A549 (cell line): ENCODE measurements around the gene TCF7L1. TPM values are rescaled to one million over a fixed set of nuclear protein-coding genes. Genes with fewer than 3 reads are reported as not detected.

Experiments used
- ATAC-seq, 2 experiments: fragments of 200-7000 bp in 1 of 2; fragments of >200 bp in 1 of 2; cut with Nextera tagmentation in 1 of 2; cut with Tn5 transposase in 1 of 2; 3 replicates each; pipeline versions ENCODE4 v1.8.0 to v1.9.1; 2018 to 2020; ENCODE audit warnings: mild to moderate bottlenecking in 1 of 2, moderate library complexity in 1 of 2
- CTCF ChIA-PET: fragments of 300-600 bp; sonication (Branson Sonifier 250); formaldehyde crosslinking; extraction: SDS; loops from one replicate; lab custom pipeline; 2021; ENCODE audit warnings: antibody characterized with exemption, inconsistent platforms; lab: Yijun Ruan, JAX
- POLR2A ChIA-PET: fragments of 350-600 bp; formaldehyde crosslinking; extraction: SDS; loops from one replicate; lab custom pipeline; 2021; ENCODE audit warnings: antibody characterized with exemption, inconsistent platforms; lab: Yijun Ruan, JAX
- DNase-seq, 2 experiments: peaks; one replicate each; pipeline versions ENCODE4 v3.0.0 to v3.0.0-alpha.2; 2011 to 2016; ENCODE audit warnings: low read depth in 1 of 2, low spot score in 1 of 2
- FAIRE-seq: peaks from 2 replicates; lab custom pipeline; 2011; peaks lifted over from hg19 to GRCh38; lab: Jason Lieb, UNC
- H3K27ac ChIP-seq, 2 experiments: fragments of >200 bp; sonication (Bioruptor Twin); formaldehyde crosslinking; 3 replicates each; pipeline ENCODE4 v1.5.1; 2016 to 2017
- H3K4me1 ChIP-seq: fragments of >200 bp; sonication (Bioruptor Twin); formaldehyde crosslinking; 3 replicates; pipeline ENCODE4 v1.6.1; 2016
- H3K4me2 ChIP-seq: fragments of >200 bp; sonication (Bioruptor Twin); formaldehyde crosslinking; 3 replicates; pipeline ENCODE4 v1.6.1; 2016
- H3K4me3 ChIP-seq: fragments of >200 bp; sonication (Bioruptor Twin); formaldehyde crosslinking; 3 replicates; pipeline ENCODE4 v1.5.1; 2016
- H3K9me3 ChIP-seq: fragments of >200 bp; sonication (Bioruptor Twin); formaldehyde crosslinking; 3 replicates; pipeline ENCODE4 v1.6.1; 2016
- CBX8 ChIP-seq: fragments of 200-600 bp; sonication (generic); IDR thresholded peaks from 2 replicates; pipeline ENCODE4 v1.6.1; 2016
- CHD4 ChIP-seq: fragments of 200-600 bp; sonication (generic); IDR thresholded peaks from 2 replicates; pipeline ENCODE4 v1.6.1; 2016; ENCODE audit warnings: antibody characterized with exemption, mild to moderate bottlenecking, borderline replicate concordance
- EHMT2 ChIP-seq: fragments of 200-600 bp; sonication (generic); IDR thresholded peaks from 2 replicates; pipeline ENCODE4 v1.6.1; 2016; ENCODE audit warnings: antibody characterized with exemption, low read depth, mild to moderate bottlenecking, moderate library complexity
- EP300 ChIP-seq, 2 experiments: fragments of >200 bp; sonication (Bioruptor Twin); formaldehyde crosslinking; IDR thresholded peaks; 2 replicates in 1 of 2; 3 replicates in 1 of 2; pipeline ENCODE4 v1.6.1; 2016 to 2017
- ESRRA ChIP-seq: fragments of 150-350 bp; IDR thresholded peaks from 2 replicates; pipeline ENCODE4 v1.6.1; 2014; ENCODE audit warnings: mild to moderate bottlenecking, low read length, borderline replicate concordance
- FOSB ChIP-seq: fragments of 250-450 bp; sonication (Bioruptor Pico); IDR thresholded peaks from 2 replicates; pipeline ENCODE4 v1.5.0; 2020; ENCODE audit warnings: mild to moderate bottlenecking, moderate library complexity
- FOSL2 ChIP-seq, 2 experiments: fragments of 450-650 bp in 1 of 2; fragments of >200 bp in 1 of 2; sonication (Bioruptor Twin) in 1 of 2; formaldehyde crosslinking; IDR thresholded peaks; 2 replicates each; pipeline versions ENCODE4 v1.5.0 to v1.6.1; 2016 to 2020; ENCODE audit warnings: mild to moderate bottlenecking in 1 of 2, moderate library complexity in 1 of 2
- HEYL ChIP-seq: fragments of 250-450 bp; sonication (Bioruptor Pico); IDR thresholded peaks from 2 replicates; pipeline ENCODE4 v1.8.0; 2021; ENCODE audit warnings: mild to moderate bottlenecking, moderate library complexity
- JUN ChIP-seq, 2 experiments: fragments of >200 bp; sonication (Bioruptor Twin); formaldehyde crosslinking; IDR thresholded peaks; 2 replicates in 1 of 2; 3 replicates in 1 of 2; pipeline ENCODE4 v1.6.1; 2016 to 2017
- MYC ChIP-seq: IDR thresholded peaks from 2 replicates; pipeline ENCODE4 v1.6.1; 2012; ENCODE audit warnings: mild to moderate bottlenecking, inconsistent platforms, low read length, improper control_type of control experiment, borderline replicate concordance
- NFE2L2 ChIP-seq: fragments of 150-350 bp; conservative IDR thresholded peaks from 2 replicates; pipeline ENCODE4 v1.6.1; 2014; ENCODE audit warnings: low read length
- POLR2AphosphoS2 ChIP-seq: conservative IDR thresholded peaks from 2 replicates; pipeline ENCODE4 v1.6.1; 2012; ENCODE audit warnings: low read length, improper control_type of control experiment, inconsistent platforms
- RCOR1 ChIP-seq: fragments of 150-350 bp; IDR thresholded peaks from 2 replicates; pipeline ENCODE4 v1.6.1; 2014; ENCODE audit warnings: antibody characterized with exemption, low read length, low read depth
- RNF2 ChIP-seq: fragments of 200-600 bp; sonication (generic); IDR thresholded peaks from 2 replicates; pipeline ENCODE4 v1.6.1; 2016; ENCODE audit warnings: low read depth, mild to moderate bottlenecking, antibody characterized with exemption, moderate library complexity, borderline replicate concordance
- SMC3 ChIP-seq: fragments of >200 bp; sonication (Bioruptor Twin); formaldehyde crosslinking; IDR thresholded peaks from 3 replicates; pipeline ENCODE4 v1.6.1; 2018; ENCODE audit warnings: inconsistent platforms
- SREBF2 ChIP-seq: fragments of 450-650 bp; IDR thresholded peaks from 2 replicates; pipeline ENCODE4 v1.6.1; 2014; ENCODE audit warnings: mild to moderate bottlenecking, moderate library complexity
- ZC3H11A ChIP-seq: fragments of 450-650 bp; IDR thresholded peaks from 2 replicates; pipeline ENCODE4 v1.6.1; 2014; ENCODE audit warnings: antibody characterized with exemption, mild to moderate bottlenecking
- ZNF302 ChIP-seq: fragments of 250-450 bp; sonication (Bioruptor Pico); IDR thresholded peaks from 2 replicates; pipeline ENCODE4 v1.9.0; 2021; ENCODE audit warnings: inconsistent platforms, mild to moderate bottlenecking, moderate library complexity
- WGBS: methylation state at CpG from one replicate; pipeline ENCODE4 v1.1.6; 2017; ENCODE audit errors: missing lambda C conversion rate; 5-methylcytosine and 5-hydroxymethylcytosine counted together
- polyA plus RNA-seq, 4 experiments: library from polyadenylated mRNA; depleted of rRNA in 3 of 4; stranded (reverse); fragments of >200 nt; fragmentation: RNase III in 1 of 4; extraction: RNeasy Plus Mini Kit Qiagen cat#74134 plus additional on column Dnase treatment in 1 of 4; gene quantifications; 2 replicates in 3 of 4; 3 replicates in 1 of 4; pipeline ENCODE4 v1.2.3, GENCODE V29; 2011 to 2017
- TF ChIP-seq, protein P1 (sequence below): fragments of 150-350 bp; IDR thresholded peaks from 2 replicates; pipeline ENCODE4 v1.6.1; 2014; ENCODE audit warnings: low read depth, mild to moderate bottlenecking, low read length
- TF ChIP-seq, protein P2 (sequence below): fragments of 200-600 bp; sonication (generic); IDR thresholded peaks from 2 replicates; pipeline ENCODE4 v1.6.1; 2016; ENCODE audit warnings: antibody characterized with exemption, mild to moderate bottlenecking, moderate library complexity
- TF ChIP-seq, protein P3 (sequence below): fragments of 250-450 bp; sonication (Bioruptor Pico); IDR thresholded peaks from 2 replicates; pipeline ENCODE4 v1.5.0; 2021; ENCODE audit warnings: mild to moderate bottlenecking, moderate library complexity, borderline replicate concordance
- TF ChIP-seq, protein P4 (sequence below): fragments of 250-450 bp; sonication (Bioruptor Pico); IDR thresholded peaks from 2 replicates; pipeline ENCODE4 v1.5.0; 2020; ENCODE audit warnings: low read depth, mild to moderate bottlenecking, moderate library complexity

Gene TCF7L1
- polyA plus RNA-seq, 2 of the 4 experiments (the other 2 are of a cell fraction) = 0.68 to 4.4 TPM

DNA sequence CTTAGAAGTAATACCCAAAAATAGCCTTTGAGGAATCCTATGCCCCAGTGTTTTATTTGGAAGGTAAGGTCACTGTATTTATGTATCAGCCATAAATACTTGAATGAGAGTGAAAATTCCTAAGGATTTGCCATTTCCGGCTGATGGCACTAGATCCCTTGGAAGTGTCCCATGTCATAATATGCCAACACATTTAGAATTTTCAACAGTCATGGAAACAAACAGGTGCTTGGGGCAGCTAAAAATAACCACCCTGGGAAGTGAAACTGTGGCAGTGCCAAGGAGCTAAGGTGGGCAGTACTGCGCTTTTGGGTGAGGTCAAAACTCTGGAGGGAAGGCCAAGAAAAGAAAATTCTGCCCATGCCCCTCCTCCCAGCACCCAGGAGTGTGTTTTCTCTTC is 80.2 kb downstream of the TCF7L1 start:
- Histone ChIP-seq H3K4me3 (no peak overlapping the region), H3K27ac (no peak overlapping the region), H3K4me1 (no peaks in the 10 kb centered on the region), H3K9me3 (no peaks in the 10 kb centered on the region), H3K4me2 (no peak overlapping the region)
- FAIRE-seq = no peak
- no peak for DNase-seq
- CTCF ChIA-PET = no interaction called here
- TF ChIP-seq FOSL2 (IDR thresholded peaks at IDR 0.05) (no peak), FOSL2 (CRISPR knock-in tag; IDR thresholded peaks at IDR 0.05) (no peak), ZC3H11A (no peak), FOSB (no peak), MYC (no peak), RNF2 (no peak), RCOR1 (no peak), CHD4 (no peak), NFE2L2 (no peak)
- TF ChIP-seq, protein P1, sequence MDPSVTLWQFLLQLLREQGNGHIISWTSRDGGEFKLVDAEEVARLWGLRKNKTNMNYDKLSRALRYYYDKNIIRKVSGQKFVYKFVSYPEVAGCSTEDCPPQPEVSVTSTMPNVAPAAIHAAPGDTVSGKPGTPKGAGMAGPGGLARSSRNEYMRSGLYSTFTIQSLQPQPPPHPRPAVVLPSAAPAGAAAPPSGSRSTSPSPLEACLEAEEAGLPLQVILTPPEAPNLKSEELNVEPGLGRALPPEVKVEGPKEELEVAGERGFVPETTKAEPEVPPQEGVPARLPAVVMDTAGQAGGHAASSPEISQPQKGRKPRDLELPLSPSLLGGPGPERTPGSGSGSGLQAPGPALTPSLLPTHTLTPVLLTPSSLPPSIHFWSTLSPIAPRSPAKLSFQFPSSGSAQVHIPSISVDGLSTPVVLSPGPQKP = no peak
- TF ChIP-seq, protein P2, sequence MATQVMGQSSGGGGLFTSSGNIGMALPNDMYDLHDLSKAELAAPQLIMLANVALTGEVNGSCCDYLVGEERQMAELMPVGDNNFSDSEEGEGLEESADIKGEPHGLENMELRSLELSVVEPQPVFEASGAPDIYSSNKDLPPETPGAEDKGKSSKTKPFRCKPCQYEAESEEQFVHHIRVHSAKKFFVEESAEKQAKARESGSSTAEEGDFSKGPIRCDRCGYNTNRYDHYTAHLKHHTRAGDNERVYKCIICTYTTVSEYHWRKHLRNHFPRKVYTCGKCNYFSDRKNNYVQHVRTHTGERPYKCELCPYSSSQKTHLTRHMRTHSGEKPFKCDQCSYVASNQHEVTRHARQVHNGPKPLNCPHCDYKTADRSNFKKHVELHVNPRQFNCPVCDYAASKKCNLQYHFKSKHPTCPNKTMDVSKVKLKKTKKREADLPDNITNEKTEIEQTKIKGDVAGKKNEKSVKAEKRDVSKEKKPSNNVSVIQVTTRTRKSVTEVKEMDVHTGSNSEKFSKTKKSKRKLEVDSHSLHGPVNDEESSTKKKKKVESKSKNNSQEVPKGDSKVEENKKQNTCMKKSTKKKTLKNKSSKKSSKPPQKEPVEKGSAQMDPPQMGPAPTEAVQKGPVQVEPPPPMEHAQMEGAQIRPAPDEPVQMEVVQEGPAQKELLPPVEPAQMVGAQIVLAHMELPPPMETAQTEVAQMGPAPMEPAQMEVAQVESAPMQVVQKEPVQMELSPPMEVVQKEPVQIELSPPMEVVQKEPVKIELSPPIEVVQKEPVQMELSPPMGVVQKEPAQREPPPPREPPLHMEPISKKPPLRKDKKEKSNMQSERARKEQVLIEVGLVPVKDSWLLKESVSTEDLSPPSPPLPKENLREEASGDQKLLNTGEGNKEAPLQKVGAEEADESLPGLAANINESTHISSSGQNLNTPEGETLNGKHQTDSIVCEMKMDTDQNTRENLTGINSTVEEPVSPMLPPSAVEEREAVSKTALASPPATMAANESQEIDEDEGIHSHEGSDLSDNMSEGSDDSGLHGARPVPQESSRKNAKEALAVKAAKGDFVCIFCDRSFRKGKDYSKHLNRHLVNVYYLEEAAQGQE = no peak
- TF ChIP-seq, protein P3, sequence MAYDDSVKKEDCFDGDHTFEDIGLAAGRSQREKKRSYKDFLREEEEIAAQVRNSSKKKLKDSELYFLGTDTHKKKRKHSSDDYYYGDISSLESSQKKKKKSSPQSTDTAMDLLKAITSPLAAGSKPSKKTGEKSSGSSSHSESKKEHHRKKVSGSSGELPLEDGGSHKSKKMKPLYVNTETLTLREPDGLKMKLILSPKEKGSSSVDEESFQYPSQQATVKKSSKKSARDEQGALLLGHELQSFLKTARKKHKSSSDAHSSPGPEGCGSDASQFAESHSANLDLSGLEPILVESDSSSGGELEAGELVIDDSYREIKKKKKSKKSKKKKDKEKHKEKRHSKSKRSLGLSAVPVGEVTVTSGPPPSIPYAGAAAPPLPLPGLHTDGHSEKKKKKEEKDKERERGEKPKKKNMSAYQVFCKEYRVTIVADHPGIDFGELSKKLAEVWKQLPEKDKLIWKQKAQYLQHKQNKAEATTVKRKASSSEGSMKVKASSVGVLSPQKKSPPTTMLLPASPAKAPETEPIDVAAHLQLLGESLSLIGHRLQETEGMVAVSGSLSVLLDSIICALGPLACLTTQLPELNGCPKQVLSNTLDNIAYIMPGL (CRISPR knock-in tag) = no peak
- POLR2A ChIA-PET = no interaction called here
- 97% methylated on average over 2 of the region's 2 CpGs for WGBS
- ATAC-seq = no peak

DNA sequence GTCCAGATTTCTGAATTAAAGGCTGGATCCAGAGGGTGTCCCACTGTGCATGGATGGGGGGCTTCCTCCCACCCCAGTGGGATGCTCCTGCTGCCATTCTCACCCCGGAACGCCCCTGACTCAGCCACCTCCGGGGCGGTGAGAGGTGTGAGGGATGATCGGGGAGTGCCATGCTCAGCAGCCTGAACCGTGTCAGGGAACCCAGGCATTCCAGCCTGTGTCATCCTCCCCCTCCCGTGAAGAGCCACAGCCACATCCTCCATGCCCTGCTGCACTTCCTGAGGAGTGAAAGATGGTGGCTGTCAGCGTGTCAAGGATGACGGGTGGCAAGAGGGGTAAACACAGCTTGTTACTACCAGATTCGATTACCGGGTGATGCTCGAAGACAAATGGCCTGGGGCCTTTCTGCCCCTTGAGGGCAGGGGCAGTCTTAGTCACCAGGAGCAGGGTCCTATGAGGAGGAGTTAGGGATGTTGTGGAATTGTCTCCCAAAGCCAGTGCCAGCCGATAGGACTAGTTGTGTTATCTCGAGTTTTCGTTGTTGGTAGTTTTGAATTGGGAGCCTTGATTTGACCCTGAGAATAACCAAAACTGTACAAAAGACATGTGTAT is 80.8 kb downstream of the TCF7L1 start:
- no peak for DNase-seq
- ATAC-seq = no peak
- ChIA-PET POLR2A (no interaction called here), CTCF (no interaction called here)
- no peak overlapping the region for H3K4me2 ChIP-seq
- no peaks in the 10 kb centered on the region for H3K4me1 ChIP-seq
- no peak for FAIRE-seq
- no peak overlapping the region for H3K27ac ChIP-seq
- no peaks in the 10 kb centered on the region for H3K9me3 ChIP-seq
- H3K4me3 ChIP-seq = no peak overlapping the region
- TF ChIP-seq HEYL (CRISPR knock-in tag) (no peak), SMC3 (no peak), EP300 (IDR thresholded peaks at IDR 0.05) (no peak), CBX8 (no peak), ZC3H11A (no peak), ESRRA (no peak)
- TF ChIP-seq, all 56 proteins: peak for 0
- WGBS = 83% methylated on average over 15 of the region's 15 CpGs

DNA sequence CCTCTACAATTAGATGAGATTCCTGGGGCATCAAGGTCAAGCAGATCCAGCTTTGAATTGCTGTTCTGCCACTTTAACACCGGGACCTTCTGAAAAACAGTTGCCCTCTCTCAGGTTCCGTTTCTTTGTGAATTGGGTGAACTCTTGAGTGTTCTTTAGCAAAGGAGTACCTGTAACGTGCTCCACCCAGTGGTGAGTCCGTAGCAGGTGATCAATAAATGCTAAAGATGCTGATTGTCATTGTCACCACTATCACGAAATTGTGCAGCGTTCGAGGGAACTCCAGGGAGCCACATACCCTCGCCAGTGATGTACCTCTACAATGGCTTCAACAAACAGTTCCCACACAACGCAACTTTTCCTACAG is 81.9 kb downstream of the TCF7L1 start:
- no peak for FAIRE-seq
- DNase-seq = no peak
- no peak for ATAC-seq
- Histone ChIP-seq H3K9me3 (no peaks in the 10 kb centered on the region), H3K4me3 (no peak overlapping the region), H3K4me1 (no peaks in the 10 kb centered on the region), H3K4me2 (no peak overlapping the region), H3K27ac (no peak overlapping the region)
- ChIA-PET POLR2A (no interaction called here), CTCF (interaction anchor here (1.5 kb wide), 1 partner anchor 70 kb away, joined by 3 read pairs; no protein-coding TSS in a partner anchor)
- 68% methylated on average over 9 of the region's 9 CpGs for WGBS
- TF ChIP-seq EHMT2 (no peak), JUN (IDR thresholded peaks at IDR 0.05) (no peak), MYC (no peak), ZNF302 (no peak), POLR2AphosphoS2 (no peak), HEYL (CRISPR knock-in tag) (no peak), SREBF2 (no peak)
- TF ChIP-seq, protein P4, sequence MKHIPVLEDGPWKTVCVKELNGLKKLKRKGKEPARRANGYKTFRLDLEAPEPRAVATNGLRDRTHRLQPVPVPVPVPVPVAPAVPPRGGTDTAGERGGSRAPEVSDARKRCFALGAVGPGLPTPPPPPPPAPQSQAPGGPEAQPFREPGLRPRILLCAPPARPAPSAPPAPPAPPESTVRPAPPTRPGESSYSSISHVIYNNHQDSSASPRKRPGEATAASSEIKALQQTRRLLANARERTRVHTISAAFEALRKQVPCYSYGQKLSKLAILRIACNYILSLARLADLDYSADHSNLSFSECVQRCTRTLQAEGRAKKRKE (CRISPR knock-in tag) = no peak
- TF ChIP-seq, protein P2 = no peak
